B cell (primary cell): ENCODE results near the gene HOXA10. TPM values are rescaled to one million over a fixed set of nuclear protein-coding genes. Genes with fewer than 3 reads are reported as not detected.

Experiments used
- ATAC-seq: fragments of 200-7000 bp; cut with Tn5 transposase; one replicate; pipeline ENCODE4 v1.10.0; 2021; ENCODE audit warnings: low read depth, mild to moderate bottlenecking, moderate number of reproducible peaks, moderate library complexity
- CTCF ChIA-PET: fragments of 350-600 bp; sonication (Branson Sonifier 250); formaldehyde crosslinking; loops from one replicate; lab custom pipeline; 2021; ENCODE audit warnings: antibody characterized with exemption, inconsistent platforms; lab: Charles Lee
- POLR2A ChIA-PET: fragments of 350-600 bp; sonication (Branson Sonifier 250); formaldehyde crosslinking; loops from one replicate; lab custom pipeline; 2021; ENCODE audit warnings: antibody characterized with exemption; lab: Charles Lee
- DNase-seq: peaks from one replicate; pipeline ENCODE4 v3.0.0; 2013
- H2AFZ ChIP-seq: 2 replicates; pipeline ENCODE4 v1.6.1; 2012; ENCODE audit warnings: mild to moderate bottlenecking, low read depth, low read length; ENCODE audit not compliant: insufficient read depth, poor library complexity, severe bottlenecking
- H3K27ac ChIP-seq, 2 donors: 1 replicate in 1 of 2; 2 replicates in 1 of 2; pipeline ENCODE4 v1.5.1; 2012 to 2013; ENCODE audit warnings: low read length in 2 of 2, mild to moderate bottlenecking in 2 of 2, moderate library complexity in 1 of 2
- H3K27me3 ChIP-seq, 4 experiments: fragments of 200-600 bp in 1 of 4; sonication (generic) in 1 of 4; replicated peaks in 1 of 4; 1 replicate in 2 of 4; 2 replicates in 2 of 4; pipeline versions ENCODE4 v1.6.1 to v1.7.0; 2013 to 2016; ENCODE audit warnings: low read length in 3 of 4, mild to moderate bottlenecking in 2 of 4, mixed read lengths in 1 of 4, moderate library complexity in 1 of 4; ENCODE audit not compliant: insufficient read depth in 4 of 4, control insufficient read depth in 3 of 4; ENCODE audit errors: control extremely low read depth in 1 of 4
- H3K36me3 ChIP-seq, 2 experiments: replicated peaks in 1 of 2; 1 replicate in 1 of 2; 2 replicates in 1 of 2; pipeline versions ENCODE4 v1.6.1 to v1.7.1; 2013; ENCODE audit warnings: low read length in 1 of 2; ENCODE audit not compliant: insufficient read depth in 2 of 2, control insufficient read depth in 1 of 2; ENCODE audit errors: control extremely low read depth in 1 of 2, extremely low read depth in 1 of 2
- H3K4me1 ChIP-seq, 2 donors: fragments of 200-600 bp in 1 of 2; sonication (generic) in 1 of 2; 1 replicate in 1 of 2; 2 replicates in 1 of 2; pipeline versions ENCODE4 v1.5.1 to v1.6.1; 2013 to 2017; ENCODE audit warnings: low read length in 2 of 2; ENCODE audit not compliant: control insufficient read depth in 2 of 2, insufficient read depth in 2 of 2
- H3K4me2 ChIP-seq: replicated peaks from 2 replicates; pipeline ENCODE3; 2012; ENCODE audit warnings: mild to moderate bottlenecking, low read depth, low read length; ENCODE audit not compliant: poor library complexity, severe bottlenecking
- H3K4me3 ChIP-seq, 5 experiments: fragments of 200-600 bp in 1 of 5; sonication (generic) in 1 of 5; 1 replicate in 3 of 5; 2 replicates in 2 of 5; pipeline versions ENCODE4 v1.5.1 to v1.7.0; 2011 to 2016; ENCODE audit warnings: low read length in 4 of 5, mild to moderate bottlenecking in 4 of 5, low read depth in 2 of 5, control low read depth in 1 of 5, moderate library complexity in 1 of 5; ENCODE audit not compliant: insufficient read depth in 1 of 5; ENCODE audit errors: control extremely low read depth in 1 of 5, extremely low read depth in 1 of 5
- H3K79me2 ChIP-seq: fragments of 200-600 bp; sonication (generic); one replicate; pipeline ENCODE4 v1.6.0; 2016; ENCODE audit warnings: low read length; ENCODE audit not compliant: control insufficient read depth, insufficient read depth
- H3K9ac ChIP-seq: fragments of 200-600 bp; sonication (generic); 2 replicates; pipeline ENCODE4 v1.6.1; 2017; ENCODE audit warnings: mild to moderate bottlenecking, low read length, moderate library complexity
- H3K9me3 ChIP-seq, 3 donors: one replicate each; pipeline versions ENCODE4 v1.6.1 to v1.7.1; 2013; ENCODE audit warnings: low read length in 2 of 3; ENCODE audit not compliant: control insufficient read depth in 2 of 3, insufficient read depth in 1 of 3; ENCODE audit errors: control extremely low read depth in 1 of 3
- H4K20me1 ChIP-seq: 2 replicates; pipeline ENCODE4 v1.6.0; 2012; ENCODE audit warnings: mild to moderate bottlenecking, low read length; ENCODE audit not compliant: insufficient read depth, control insufficient read depth, poor library complexity, severe bottlenecking
- H3K27ac Mint-ChIP-seq: one replicate; pipeline ENCODE4 v1.8.0; 2021; ENCODE audit warnings: mixed read lengths
- H3K27me3 Mint-ChIP-seq: one replicate; pipeline ENCODE4 v1.8.0; 2021; ENCODE audit warnings: mixed read lengths
- H3K4me1 Mint-ChIP-seq: one replicate; pipeline ENCODE4 v1.8.0; 2021; ENCODE audit warnings: mixed read lengths
- H3K4me3 Mint-ChIP-seq: one replicate; pipeline ENCODE4 v1.8.0; 2021; ENCODE audit warnings: mixed read lengths
- H3K9me3 Mint-ChIP-seq: one replicate; pipeline ENCODE4 v1.8.0; 2022; ENCODE audit warnings: mixed read lengths; ENCODE audit not compliant: insufficient read depth
- EZH2 ChIP-seq: IDR thresholded peaks from 2 replicates; pipeline ENCODE4 v1.6.1; 2012; ENCODE audit warnings: borderline replicate concordance, low read depth, mild to moderate bottlenecking, moderate library complexity, low read length; ENCODE audit not compliant: insufficient read depth, poor library complexity, severe bottlenecking
- WGBS: methylation state at CpG from one replicate; pipeline ENCODE4 v1.1.5; 2013; ENCODE audit warnings: missing lambda C conversion rate; ENCODE audit not compliant: insufficient coverage; 5-methylcytosine and 5-hydroxymethylcytosine counted together
- intact Hi-C: fragments of 100-400 bp; cut with micrococcal nuclease; formaldehyde crosslinking; loops from one replicate; pipeline ENCODE4 v1.10.0; 2022
- polyA plus RNA-seq: library from polyadenylated mRNA; depleted of rRNA; stranded (reverse); fragments of >200 nt; gene quantifications from 2 replicates; pipeline ENCODE4 v1.2.3, GENCODE V29; 2012
- total RNA-seq, 2 donors: library from RNA; stranded (reverse); fragments of 120-200 nt in 1 of 2; gene quantifications; 1 replicate in 1 of 2; 2 replicates in 1 of 2; pipeline versions ENCODE4 v1.2.3 to v1.2.4, GENCODE V29; 2013 to 2022
- TF ChIP-seq, protein P1 (sequence below): fragments of 200-600 bp; IDR thresholded peaks from one replicate; pipeline ENCODE4 v1.8.0; 2022; ENCODE audit warnings: antibody characterized with exemption, mild to moderate bottlenecking

The HOXA10 gene
- total and polyA plus RNA-seq, 2 donors (not counting 1 experiment from before 2014, with no cell fraction given), result not detected

DNA sequence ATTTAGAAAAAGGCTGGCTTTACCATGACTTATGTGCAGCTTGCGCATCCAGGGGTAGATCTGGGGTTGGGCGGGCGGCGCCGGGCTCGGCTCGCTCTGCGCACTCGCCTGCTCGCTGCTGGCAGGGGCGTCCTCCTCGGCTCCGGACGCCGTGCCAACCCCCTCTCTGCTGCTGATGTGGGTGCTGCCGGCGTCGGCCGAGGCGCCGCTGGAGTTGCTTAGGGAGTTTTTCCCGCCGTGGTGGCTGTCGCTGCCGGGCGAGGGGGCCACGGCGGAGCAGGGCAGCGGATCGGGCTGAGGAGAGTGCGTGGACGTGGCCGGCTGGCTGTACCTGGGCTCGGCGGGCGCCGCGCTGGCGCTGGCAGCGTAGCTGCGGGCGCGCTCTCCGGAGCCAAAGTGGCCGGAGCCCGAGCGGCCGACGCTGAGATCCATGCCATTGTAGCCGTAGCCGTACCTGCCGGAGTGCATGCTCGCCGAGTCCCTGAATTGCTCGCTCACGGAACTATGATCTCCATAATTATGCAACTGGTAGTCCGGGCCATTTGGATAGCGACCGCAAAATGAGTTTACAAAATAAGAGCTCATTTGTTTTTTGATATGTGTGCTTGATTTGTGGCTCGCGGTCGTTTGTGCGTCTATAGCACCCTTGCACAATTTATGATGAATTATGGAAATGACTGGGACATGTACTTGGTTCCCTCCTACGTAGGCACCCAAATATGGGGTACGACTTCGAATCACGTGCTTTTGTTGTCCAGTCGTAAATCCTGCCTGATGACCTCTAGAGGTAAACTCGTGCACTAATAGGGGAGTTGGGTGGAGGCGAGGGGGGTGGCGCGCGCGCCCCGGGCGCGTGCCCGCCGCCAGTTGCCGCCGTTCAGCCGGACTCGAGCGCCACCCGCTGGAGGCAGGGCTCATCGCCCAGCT, 30.8 kb downstream of the HOXA10 start, which contains the start of gene HOXA5:
HOXA5 (minus strand) TSS at position 659 of the 927 bp plus-strand sequence; CDS start at position 585, 74 bp downstream.
- H3K79me2 ChIP-seq, result no peaks in the 10 kb centered on the region
- CTCF ChIA-PET, result interaction anchor here (0.7 to 1.7 kb wide), 6 partner anchors 12 to 1112 kb away, joined by 3 to 7 read pairs (median 3); no protein-coding TSS in a partner anchor

More for the DNA sequence above, 30.8 kb downstream of the HOXA10 start, which contains the start of gene HOXA5:
- Mint-ChIP-seq H3K4me1 (peaks cover 14% of the 10 kb centered on the region), H3K4me3 (peak within 1 kb of the TSS; percentile 65), H3K27ac (peak within 1 kb of the TSS; percentile 26), H3K27me3 (peaks cover 56% of the 10 kb centered on the region), H3K9me3 (no peaks in the 10 kb centered on the region)
- TF ChIP-seq, protein P1, sequence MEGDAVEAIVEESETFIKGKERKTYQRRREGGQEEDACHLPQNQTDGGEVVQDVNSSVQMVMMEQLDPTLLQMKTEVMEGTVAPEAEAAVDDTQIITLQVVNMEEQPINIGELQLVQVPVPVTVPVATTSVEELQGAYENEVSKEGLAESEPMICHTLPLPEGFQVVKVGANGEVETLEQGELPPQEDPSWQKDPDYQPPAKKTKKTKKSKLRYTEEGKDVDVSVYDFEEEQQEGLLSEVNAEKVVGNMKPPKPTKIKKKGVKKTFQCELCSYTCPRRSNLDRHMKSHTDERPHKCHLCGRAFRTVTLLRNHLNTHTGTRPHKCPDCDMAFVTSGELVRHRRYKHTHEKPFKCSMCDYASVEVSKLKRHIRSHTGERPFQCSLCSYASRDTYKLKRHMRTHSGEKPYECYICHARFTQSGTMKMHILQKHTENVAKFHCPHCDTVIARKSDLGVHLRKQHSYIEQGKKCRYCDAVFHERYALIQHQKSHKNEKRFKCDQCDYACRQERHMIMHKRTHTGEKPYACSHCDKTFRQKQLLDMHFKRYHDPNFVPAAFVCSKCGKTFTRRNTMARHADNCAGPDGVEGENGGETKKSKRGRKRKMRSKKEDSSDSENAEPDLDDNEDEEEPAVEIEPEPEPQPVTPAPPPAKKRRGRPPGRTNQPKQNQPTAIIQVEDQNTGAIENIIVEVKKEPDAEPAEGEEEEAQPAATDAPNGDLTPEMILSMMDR, result no peak
- no peak for TF ChIP-seq EZH2
- DNase-seq (peak; percentile 37), ATAC-seq (peak; percentile 42)
- intact Hi-C loops, result no loop called here
- no peak within 1 kb of the TSS for H3K27ac ChIP-seq
- no peaks in the 10 kb centered on the region for H4K20me1 ChIP-seq
- peaks cover 11 to 14% of the 10 kb centered on the region in 2 donors for H3K4me1 ChIP-seq
- 80% methylated on average over 86 of the region's 86 CpGs for WGBS
- H2AFZ ChIP-seq, result no peak within 1 kb of the TSS
- H3K36me3 ChIP-seq, result no peaks in the 10 kb centered on the region
- H3K9ac ChIP-seq, result no peak within 1 kb of the TSS
- H3K4me2 ChIP-seq, result peak within 1 kb of the TSS; percentile 47
- peaks cover 0 to 54% (median 0%) of the 10 kb centered on the region in 3 donors for H3K9me3 ChIP-seq
- peaks cover 0 to 64% (median 30%) of the 10 kb centered on the region in 4 experiments for H3K27me3 ChIP-seq
- POLR2A ChIA-PET, result interaction anchor here (0.6 kb wide), 1 partner anchor 1050 kb away, joined by 5 read pairs; no protein-coding TSS in a partner anchor
- peak within 1 kb of the TSS in 2 of 5 experiments; percentile 5 to 35 for H3K4me3 ChIP-seq
